ENCODE results near the gene PPP2R2B.

PPP2R2B gene

GRCh38 chr5:146620669-146621051 lies 257.9 kb downstream of the PPP2R2B start:
- no peak for TF ChIP-seq CTCF (IDR thresholded peaks at IDR 0.05)

- no peak for TF ChIP-seq CTCF (IDR thresholded peaks at IDR 0.05)
Measured at GRCh38 chr5:146620031-146620668, 258.4 kb downstream of the PPP2R2B start.

- TF ChIP-seq CTCF (IDR thresholded peaks at IDR 0.05), result no peak
Measured at GRCh38 chr5:146618434-146618833, 260.1 kb downstream of the PPP2R2B start.

GRCh38 chr5:146607659-146608332 lies 270.8 kb downstream of the PPP2R2B start:
- TF ChIP-seq CTCF (IDR thresholded peaks at IDR 0.05), result no peak

- no peak for TF ChIP-seq CTCF (IDR thresholded peaks at IDR 0.05)
Measured at GRCh38 chr5:146606893-146607292, 271.7 kb downstream of the PPP2R2B start.

- TF ChIP-seq CTCF (IDR thresholded peaks at IDR 0.05), result no peak
Measured at GRCh38 chr5:146600376-146600775, 278.2 kb downstream of the PPP2R2B start.

GRCh38 chr5:146599261-146599660 lies 279.3 kb downstream of the PPP2R2B start:
- no peak for TF ChIP-seq CTCF (IDR thresholded peaks at IDR 0.05)

Measured in LNCAP (cell line).